ENCODE measurements around the gene SORCS3.

The SORCS3 gene

DNA sequence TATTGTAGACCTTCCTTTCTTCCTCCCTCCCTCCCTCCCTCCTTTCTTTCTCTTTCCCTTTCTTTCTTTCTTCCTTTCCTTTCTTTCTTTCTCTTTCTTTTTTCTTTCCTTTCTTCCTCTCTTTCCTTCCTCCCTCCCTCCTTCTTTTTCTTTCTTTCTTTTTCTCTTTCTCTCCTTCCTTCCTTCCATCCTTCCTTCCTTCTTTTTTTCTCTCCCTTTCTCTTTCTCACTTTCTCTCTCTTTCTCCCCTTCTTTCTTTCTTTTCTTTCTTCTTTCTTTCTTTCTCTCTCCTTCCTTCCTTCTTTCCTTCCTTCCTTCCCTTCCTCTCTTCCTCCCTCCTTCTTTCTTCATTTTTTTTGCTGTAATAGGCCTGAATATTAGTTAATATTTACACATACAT, 638.0 kb downstream of the SORCS3 start:
- DNase-seq = no peak

DNA sequence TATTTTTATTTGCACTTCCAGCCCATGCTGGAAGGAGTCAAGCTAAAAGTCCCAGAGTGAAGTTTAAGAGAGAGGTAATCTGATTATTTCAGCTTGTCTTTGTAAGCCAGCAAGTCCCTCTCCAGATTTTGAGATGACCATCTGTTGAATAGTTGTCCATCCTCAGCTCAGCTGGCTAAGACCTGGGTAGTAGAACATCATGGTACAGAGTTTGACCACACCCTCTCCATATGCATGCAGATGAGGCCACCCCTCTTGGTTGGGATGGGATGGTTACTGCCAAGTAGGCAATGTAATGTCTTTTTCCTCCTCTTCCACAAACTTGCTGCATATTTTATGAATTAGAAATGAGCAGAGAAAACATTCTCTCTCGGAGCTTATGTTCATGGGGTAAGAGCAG, 639.8 kb downstream of the SORCS3 start:
- DNase-seq = no peak

DNA sequence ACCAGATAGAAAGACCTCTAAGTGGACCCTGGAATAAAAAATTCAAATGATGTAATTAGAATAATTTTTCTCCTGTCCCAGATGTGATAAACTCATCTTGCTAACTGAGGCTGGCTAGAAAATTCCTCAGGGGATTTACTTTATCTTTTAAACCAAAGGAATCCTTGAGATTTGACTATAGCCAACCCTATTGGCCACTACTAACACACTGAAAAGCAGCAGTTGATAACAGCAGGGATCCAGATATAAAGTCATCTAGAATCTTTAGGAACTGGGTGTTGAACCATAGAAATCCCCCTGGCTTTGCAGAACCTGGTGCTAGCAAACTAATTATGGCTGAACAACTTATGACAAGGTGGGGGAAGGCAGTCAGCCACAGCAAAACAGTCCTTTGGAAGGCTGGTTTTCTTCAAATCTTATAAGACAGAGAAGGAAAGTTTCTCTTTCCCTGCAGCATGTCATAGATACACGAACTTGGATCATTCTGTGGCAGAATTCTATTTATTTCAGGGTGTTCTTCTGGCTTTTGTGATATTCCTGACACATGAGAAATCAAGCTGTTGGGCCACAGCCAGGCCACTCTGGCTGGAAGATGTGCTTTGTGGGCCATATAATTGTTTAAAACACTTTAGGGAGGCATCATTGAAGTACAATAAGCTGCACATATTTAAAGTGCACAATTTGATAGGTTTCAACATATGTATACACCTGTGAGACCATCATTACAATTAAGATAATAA, 643.6 kb downstream of the SORCS3 start:
- no peak for DNase-seq

DNA sequence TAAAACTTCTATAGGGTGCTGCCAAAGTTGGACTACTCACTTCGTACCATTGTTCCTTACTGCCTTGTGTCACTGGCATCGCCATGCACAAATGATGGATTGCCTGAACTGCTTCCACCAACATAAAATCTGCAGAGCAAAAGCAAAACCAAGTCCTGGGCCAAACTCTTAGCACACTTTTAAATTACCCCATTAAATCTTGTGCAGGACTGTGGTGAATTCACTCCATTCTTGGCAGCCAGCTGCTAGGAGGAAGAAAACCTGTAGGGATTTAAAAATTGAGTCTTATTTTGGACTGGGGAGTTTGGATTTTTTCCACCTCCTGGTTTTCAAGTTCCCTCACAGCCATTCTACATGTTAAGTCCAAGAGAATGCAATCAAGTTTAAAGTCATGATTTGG, 646.9 kb downstream of the SORCS3 start:
- no peak for DNase-seq

- DNase-seq = no peak
Measured at GRCh38 chr10:105288613-105289012, 647.5 kb downstream of the SORCS3 start.

DNA sequence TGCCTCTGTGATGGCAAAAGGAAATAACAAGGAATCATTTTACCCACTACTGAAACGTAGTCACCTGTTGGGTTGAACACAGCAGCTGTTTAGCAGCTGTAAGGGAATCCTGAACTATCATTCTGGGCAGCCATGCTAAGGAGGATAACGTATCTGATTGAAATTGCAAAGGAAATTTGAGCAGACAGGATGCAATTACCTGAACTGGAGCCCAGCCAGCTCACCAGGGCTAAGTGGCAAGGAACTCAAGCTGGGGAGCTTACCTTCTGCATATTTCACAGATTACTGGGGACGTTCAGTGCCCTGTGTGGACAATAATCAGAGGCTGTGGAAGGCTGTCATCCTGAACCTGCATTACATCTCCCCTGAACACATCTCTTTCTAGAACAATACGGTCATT, 650.5 kb downstream of the SORCS3 start:
- DNase-seq = no peak

GRCh38 chr10:105292236-105292635, 651.1 kb downstream of the SORCS3 start:
- DNase-seq = no peak

Data from CD4-positive, alpha-beta T cell treated with Interleukin-21 for 1 hour (primary cell).